HG03175 (cell line): ENCODE results near the gene STAMBPL1.
"Not testable (repeated sequence)": the region's sequence is repeated elsewhere in the genome, so short reads cannot be mapped to it uniquely, and the experiment has no call there.

Experiments
- ATAC-seq: cut with Tn5 transposase; IDR thresholded peaks from one replicate; pipeline ENCODE4 v1.9.1; 2021; ENCODE audit warnings: mild to moderate bottlenecking, moderate library complexity; ENCODE audit not compliant: unreplicated experiment

The STAMBPL1 gene

DNA sequence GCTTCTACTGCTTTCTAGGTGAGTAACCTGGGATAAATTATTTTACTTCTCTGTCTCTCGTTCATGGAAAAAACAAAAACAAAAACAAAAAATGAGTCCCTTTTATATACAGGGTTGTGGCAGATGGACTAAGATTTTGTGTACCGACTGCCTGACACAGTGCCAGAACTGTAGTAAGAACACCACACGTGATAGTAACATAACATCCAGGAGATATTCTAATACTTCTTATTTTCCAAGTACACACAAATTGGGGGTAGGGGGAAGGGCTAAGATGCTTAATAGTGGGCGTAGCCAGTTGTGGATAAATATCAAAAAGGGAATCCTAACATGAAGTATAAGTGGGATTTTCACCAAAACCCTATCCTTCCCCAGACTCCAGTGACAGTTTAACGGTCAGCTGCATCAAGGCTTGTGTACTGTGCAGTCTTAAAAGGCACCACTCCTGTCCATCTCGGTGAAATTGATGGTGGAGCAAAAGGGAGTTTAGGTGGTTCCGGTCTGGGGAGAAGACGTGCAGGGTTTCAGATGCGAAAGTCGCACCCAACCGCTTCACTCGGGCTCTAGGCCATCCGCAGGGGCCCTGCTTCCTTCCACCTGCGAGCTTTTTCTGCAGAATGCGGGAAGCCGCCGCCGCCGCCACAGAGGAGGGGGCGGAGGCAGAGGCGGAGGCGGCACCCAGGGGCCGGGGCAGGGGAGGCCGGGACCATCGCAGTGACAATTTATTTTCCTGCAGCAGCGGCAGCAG is at the start of gene STAMBPL1:
TSS of gene STAMBPL1 (plus strand) at position 712 of the 748 bp plus-strand sequence. CDS start 21,464 bp downstream, outside the sequence.
- peak; percentile 51 for ATAC-seq

DNA sequence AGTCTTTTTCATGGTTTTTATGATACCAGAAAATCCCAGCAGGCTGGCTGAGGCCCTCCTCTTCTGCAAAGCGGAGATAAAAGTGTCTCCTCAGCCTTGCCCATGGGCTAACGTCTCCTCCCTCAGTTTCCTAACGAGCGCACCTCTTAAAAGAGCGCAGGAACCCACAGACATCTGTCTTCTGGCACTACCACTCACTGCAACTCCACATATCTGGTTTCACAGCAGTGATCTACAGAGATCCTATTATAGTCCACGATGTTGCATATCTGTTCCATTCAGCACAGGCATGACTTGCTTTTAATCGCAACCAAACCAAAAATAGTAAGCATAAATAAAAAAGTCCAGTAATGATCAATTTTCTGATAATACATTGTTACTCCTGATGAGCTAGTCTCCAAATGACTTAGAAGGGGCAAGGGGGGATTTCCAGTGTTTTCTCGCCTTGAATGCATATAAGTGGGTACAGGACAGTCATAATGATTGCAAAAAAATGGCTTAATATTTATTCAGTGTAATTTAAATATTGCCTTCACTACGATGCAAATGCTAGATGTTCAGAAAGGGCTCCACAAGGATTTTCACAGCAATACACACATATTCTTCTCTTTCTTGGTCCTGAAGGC is 49.3 kb upstream of the STAMBPL1 start:
- ATAC-seq: no peak

DNA sequence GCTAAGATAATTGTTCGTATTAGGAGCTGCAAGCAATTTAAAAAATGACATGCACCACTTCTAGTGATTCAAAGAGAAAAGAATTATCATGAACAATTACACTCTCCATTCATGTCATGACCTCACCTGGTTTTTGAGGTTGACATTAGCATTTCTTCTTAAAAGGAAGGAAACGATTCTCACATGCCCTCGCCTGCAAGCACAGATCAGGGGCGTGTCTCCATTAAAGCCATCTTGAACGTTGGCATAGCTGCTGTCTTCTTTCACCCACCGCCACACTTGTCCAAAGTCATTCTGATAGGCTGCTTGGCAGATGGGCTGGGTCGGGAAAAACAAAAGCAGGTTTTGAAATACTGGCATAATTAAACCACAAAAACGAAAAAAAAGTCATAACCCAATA is 48.3 kb upstream of the STAMBPL1 start:
- ATAC-seq: no peak

DNA sequence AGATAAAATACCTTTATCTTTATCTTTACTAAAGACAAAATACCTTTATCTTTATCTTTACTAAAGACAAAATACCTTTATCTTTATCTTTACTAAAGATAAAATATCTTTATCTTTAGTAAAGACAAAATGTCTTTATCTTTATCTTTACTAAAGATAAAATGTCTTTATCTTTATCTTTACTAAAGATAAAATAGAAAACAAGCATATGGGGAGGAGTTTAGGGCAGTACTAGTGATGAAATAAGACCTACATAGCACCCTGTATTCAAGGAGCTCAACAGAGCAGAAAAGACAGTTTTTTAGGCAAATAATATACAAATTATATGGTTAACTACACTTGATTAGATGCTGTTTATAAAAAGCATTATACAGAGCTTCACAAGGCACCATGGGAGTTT is 47.7 kb upstream of the STAMBPL1 start:
- ATAC-seq: no peak

DNA sequence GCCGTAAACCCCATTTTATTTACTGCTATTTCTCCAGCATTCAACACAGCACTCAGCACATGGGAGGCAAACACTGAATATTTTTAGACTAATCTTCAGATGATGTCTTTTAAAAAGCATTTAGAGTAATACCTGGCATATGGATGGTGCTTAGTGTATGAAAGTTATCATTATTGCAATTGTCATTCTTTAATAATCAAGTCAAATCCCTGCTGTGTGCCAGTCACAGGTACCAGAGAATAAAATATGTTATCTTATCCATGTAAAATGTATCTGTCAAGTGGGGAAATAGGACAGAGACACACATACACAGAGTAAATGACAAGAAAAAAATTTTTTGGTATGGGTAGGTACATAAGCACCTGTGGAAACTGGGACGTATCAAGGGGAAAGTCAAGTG is 46.9 kb upstream of the STAMBPL1 start:
- ATAC-seq: no peak

DNA sequence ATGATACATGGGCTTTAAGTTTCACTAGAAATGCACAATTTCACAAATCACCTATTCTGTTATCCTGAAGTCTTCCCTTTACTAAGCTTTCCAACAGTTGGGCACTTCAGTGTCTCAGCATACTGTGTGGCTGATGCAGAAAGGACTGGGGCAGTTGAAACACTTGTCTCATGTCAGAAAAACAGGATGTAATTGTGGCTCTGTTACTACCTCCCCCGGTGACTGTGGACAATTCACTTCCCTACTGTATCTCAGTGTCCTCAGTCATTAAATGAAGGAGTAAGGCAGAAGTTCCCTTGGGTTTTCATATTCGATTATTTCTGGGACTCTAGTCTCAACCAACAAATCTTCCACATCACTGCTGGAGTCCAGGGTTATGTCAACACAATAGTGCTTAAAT is 46.3 kb upstream of the STAMBPL1 start:
- ATAC-seq: no peak

DNA sequence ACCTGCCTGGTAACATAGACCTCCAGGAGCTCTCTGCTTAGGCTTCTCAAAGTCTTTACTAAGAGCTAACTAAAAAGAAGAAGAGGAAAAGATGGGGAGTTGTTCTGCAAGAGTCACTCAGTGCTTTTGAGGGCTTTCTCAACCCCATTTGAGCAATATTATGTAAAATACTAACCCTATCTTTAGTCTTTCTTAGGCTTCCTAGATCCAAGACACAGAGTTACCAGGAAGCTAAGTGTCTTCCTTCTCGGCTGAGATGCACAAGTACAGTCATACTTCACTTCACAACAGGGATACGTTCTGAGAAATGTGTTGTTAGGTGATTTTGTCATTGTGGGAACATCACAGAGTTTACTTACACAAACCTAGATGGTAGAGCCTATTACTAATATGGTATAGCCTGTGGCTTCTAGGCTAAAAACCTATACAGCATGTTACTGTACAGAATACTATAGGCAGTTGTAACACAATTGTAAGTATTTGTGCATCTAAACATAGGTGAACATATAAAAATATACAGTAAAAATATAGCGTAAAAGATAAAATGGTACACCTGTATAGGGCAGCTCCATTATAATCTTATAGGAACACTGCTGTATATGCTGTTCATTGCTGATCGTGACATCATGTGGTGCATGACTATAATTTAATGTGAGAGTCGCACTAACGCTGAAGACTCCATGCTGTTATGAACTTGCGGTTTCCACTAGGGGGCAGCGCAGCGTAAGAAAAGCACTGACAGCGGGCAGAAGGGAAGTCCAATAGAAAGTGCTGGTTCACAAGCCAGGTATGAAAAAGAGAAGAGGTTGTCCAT is 44.7 kb upstream of the STAMBPL1 start:
- ATAC-seq: peak; percentile 85

DNA sequence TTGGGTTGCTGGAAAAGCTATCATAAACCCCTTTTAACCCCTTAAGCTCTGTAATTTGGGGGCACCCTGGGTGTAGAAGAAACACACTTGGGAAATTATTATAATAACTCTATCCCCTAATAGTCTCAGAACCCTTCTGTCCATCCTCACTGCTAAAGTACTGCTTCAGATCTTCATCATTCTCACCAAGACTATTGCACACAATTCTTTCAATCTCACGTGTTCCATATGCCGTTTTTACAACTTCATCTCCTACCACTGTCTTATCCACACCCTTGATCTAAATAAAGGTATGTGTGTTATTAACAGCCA is 44.2 kb upstream of the STAMBPL1 start:
- ATAC-seq: peak; percentile 7

DNA sequence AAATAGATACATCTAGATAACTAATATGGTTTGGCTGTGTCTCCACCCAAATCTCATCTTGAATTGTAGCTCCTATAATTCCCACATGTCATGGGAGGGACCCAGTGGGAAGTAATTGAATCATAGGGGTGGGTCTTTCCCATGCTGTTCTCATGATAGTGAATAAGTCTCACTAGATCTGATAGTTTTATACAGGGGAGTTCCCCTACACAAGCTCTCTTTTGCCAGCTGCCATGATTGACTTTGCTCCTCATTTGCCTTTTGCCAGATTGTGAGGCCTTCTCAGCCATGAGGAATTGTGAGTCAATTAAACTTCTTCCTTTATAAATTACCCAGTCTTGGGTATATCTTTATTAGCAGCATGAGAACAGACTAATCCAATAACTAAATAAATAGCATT is 42.4 kb upstream of the STAMBPL1 start:
- ATAC-seq: not testable (repeated sequence)

DNA sequence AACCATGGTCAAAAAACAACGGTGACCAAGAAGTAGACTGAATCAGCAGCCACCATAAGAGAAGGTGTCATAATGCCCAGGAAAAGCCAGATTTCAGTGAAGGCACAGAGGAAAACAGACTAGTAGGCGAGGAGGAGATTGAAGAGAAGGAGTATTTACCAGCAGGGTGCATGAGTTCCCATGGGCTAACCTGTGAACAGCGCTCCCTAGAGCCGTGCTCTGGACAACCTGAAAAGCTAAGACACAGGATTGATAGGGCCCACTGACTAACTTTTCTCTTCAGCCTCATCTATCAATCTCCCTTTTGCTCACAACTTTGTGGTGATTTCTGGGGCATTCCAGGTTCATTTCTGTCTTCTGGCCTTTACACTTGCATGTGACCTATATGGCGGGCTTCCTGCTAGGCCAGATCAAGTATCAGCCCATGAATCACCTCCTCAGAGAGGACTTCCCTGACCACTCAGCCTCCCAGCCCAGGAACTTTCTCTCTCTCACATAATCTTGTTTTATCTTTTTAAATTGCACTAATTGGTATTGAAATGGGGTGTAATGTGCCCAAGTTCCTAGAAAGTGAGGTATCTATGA is 41.2 kb upstream of the STAMBPL1 start:
- ATAC-seq: no peak

DNA sequence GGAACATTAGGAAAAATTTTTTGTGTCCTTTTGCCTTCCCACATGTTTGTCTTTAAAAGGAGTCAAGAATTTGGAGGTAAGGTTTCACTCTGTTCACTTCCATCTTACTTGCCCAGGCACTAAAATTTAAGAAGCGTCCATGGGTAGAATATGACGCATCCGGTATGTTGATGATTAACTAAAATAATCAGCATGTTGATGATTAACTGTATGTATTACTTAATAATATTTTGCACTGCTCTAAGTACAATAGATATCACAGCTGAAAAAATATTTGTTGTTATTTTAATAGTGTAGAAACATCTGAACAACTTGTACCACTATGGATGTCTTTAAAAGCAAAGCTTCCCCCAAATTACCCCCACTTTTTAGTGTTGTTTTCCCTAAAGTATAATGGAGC is 39.9 kb upstream of the STAMBPL1 start:
- no peak for ATAC-seq

DNA sequence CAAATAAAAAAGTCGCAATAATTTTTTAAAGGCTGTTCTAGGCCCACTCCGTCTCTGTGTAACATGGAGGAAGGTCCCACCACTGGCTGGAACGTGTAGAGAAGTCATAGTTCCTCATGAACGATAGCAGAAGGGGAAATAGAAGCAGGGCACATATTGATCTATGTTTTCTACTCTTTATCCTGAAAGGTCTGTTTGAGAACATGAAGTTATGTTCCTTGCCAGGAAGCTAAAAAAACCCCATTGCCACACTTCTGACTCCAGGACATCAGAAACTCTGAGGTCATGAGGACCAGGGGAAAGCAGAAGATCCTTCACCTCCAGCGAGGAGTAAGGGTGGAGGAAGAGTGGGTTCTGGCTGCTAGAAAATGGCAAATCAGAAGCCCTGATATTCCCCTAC is 39.2 kb upstream of the STAMBPL1 start:
- ATAC-seq: no peak

DNA sequence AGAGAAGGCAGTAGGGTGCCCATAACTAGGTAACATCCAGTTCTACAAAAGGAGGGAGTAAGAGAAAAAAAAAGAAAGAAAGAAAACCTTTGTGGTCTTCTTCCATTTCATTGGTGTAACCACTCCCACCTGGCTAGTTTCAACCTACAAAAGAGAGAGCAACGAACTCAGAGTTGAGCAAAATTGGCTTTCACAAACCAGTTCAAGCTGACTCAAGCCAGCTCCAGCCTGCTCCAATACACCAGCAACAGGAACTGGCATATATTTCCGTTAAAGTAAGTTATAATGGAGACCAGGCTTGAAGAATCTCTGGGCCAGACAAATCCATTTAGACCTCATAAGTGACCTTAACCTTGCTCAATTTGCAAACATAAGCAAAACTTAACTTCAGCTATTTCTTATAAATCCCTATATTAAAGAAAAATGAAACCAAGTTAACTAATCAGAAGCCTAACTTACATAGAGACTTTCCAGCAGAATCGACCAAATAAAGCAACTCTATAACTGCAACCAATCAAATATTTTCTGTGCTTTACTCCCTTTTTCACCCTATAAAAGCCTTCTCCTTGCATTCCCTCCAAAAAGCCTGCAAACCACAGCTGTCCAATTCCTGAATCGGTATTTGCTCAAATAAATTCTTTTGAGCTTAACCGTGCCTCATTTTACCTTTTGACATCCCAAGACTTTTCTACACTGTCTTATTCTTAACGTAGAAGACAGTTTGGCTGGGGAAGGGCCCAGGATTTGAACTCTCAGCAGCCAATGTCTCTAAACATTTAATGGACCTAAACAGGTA is 38.5 kb upstream of the STAMBPL1 start:
- ATAC-seq: no peak

DNA sequence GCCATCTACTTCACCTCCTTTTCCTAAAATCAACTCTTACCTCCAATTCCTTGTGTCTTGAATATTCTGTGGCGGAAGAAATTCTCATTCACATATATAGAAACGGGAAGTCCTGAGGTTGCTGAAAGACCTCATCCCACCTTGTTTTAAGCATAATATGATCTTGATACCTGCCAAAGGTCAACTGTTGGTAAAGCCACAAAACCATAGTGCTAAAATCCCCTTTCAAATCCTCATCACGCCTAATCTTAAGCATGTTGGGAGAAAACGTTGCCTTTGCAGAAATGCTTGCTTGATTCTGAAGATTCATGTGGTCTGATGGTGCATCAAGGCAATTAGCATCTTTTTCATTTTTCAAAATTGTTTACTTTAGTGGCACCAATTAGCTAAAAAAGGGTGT is 36.9 kb upstream of the STAMBPL1 start:
- no peak for ATAC-seq

DNA sequence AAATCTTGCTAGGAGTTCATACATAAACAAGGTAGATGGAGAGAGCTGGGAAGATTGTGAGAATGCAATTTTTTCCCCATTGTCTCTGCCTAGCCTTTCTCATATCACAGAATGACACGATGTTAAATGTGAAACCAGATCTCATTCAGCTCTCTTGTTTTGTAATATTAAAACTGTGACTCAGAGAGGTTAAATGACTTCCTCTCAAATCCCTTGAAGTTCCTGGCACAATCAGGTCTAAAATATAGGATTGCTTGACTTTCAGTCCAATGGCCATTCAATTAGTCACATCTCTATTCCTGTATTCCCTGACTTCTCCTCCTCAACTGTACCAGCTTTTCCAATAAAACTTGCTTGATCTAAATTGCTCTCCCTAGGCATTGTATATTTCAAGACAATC is 31.5 kb upstream of the STAMBPL1 start:
- no peak for ATAC-seq

DNA sequence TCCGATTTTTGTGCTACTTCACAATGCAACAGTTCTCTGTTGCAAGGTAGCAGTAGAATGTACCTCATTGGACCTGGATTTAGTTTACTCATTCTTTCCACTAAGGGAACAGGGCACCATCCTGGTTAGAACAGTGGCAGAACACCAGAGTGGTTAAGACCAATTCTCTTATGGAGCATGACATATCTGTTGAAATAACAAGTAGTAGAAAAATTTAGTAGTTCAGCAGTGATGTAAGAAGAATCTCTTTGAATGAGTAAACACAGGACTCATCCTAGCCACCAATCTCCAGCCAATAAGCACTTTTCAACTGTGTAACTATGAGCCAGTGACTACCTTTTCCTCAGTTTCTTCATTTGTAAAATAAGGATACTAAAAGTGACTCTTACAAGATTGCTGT is 30.8 kb upstream of the STAMBPL1 start:
- no peak for ATAC-seq

DNA sequence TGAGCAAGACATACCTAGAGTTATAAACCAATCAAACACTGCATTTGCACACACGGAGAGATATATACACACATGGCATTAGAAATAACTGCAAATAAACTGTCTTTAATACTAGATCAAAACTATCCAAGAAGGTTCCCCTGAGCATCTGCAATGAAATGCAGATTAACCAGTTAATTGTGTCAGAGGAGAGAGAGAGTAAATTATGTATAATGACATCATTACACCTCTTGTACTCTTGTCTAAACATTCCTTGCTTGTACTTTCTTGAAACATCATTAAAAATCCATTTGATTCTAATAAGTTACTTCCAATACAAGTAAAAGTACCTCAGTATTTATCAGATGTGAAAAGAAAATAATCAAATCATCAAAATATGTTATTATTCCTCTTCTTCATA is 29.3 kb upstream of the STAMBPL1 start:
- ATAC-seq: no peak

DNA sequence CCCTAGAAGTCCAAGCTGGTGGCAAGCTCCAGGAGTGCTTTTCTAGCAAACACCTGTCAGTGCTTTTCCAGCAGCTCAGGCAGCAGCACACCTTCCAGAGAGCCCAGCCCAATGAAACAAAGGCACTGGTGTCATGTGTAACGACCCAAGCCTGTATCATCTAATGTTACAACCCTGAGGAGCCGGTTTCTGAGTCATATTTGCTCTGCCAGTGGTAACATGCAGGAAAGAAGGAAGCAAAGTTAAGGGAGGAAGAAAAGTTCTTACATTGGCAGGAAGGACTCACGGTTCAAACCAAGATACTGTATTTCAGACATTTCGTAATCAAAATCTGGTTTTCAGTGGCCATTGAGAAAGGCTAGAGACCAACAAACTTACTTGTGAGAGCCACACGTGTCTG is 28.3 kb upstream of the STAMBPL1 start, which contains the start of gene ANKRD22:
TSS of gene ANKRD22 (minus strand) at position 139 of the 400 bp plus-strand sequence. CDS start 237 bp downstream, outside the sequence.
- ATAC-seq: no peak

DNA sequence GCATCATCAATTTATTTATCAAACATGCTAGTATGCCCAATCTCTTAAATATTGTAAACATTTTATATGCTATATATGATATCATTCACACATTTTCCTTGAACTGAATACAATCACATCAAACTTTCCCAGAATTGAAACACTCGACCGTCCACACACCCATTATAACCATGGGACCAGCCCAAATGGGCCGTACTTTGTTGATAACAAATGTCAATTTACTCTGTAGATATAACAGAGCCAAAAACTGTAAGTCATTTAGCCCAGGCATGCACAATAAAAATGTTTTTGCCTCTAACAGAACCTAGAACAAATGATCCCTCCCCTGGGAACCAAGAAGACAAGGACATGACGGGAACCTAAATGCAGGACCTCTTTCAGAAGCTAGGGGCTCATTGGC is 27.7 kb upstream of the STAMBPL1 start:
- no peak for ATAC-seq

DNA sequence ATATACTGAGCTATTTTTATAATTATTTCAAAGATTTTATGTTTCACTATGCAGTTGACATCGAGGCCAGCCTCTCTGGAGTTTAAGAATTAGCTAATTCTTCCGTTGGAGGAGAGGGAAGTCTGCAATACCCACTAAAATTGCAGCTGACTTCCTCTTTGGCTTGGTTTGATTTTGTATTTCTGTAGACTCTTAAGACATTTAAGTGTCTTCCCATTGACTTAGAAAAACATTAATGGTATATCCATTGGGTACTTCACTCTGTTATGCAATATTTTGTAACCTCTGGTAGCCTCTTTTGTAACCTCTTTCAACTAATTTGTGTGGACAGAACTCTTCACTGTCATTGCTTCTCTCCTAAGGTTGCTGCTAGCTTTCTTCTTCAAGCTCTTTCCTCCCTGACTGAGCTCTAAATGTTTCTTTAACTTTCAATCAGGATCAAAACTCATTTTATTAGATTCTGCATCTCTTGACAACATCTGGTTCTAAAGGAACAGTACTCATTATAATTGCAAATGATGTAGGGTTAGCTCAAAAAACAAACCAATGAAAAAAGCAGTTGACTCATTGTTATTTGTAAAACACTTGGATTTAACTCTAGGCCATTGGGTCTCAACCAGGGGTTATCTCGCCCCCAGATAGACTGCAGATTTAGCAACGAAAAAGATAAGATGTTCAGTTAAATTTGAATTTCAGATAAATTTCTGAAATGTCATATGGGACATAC is 26.7 kb upstream of the STAMBPL1 start:
- ATAC-seq: no peak
